Measurements from ENCODE around the gene ST3GAL4. TPM values are rescaled to one million over a fixed set of nuclear protein-coding genes. Genes with fewer than 3 reads are reported as not detected.

ST3GAL4 gene
- total RNA-seq, 1 donor from 2014 or later, result 8.8 TPM

- no peaks in the 10 kb centered on the region for H3K9me3 Mint-ChIP-seq (ENCODE audit: low read depth)
- H3K4me3 Mint-ChIP-seq (ENCODE audit: low read depth), result no peak overlapping the region
- DNase-seq (ENCODE audit: low spot score, unreplicated experiment), result no peak
- H3K27ac Mint-ChIP-seq, result no peak overlapping the region
- H3K4me1 Mint-ChIP-seq (ENCODE audit: low read depth), result peaks cover 1% of the 10 kb centered on the region
- H3K36me3 Mint-ChIP-seq (ENCODE audit: insufficient read depth), result no peaks in the 10 kb centered on the region
- TF ChIP-seq CTCF (IDR thresholded peaks at IDR 0.05; ENCODE audit: unreplicated experiment), result no peak
- H3K27me3 Mint-ChIP-seq, result peaks cover 20% of the 10 kb centered on the region
Measured at GRCh38 chr11:126434950-126435335, 79.5 kb downstream of the ST3GAL4 start.

DNA sequence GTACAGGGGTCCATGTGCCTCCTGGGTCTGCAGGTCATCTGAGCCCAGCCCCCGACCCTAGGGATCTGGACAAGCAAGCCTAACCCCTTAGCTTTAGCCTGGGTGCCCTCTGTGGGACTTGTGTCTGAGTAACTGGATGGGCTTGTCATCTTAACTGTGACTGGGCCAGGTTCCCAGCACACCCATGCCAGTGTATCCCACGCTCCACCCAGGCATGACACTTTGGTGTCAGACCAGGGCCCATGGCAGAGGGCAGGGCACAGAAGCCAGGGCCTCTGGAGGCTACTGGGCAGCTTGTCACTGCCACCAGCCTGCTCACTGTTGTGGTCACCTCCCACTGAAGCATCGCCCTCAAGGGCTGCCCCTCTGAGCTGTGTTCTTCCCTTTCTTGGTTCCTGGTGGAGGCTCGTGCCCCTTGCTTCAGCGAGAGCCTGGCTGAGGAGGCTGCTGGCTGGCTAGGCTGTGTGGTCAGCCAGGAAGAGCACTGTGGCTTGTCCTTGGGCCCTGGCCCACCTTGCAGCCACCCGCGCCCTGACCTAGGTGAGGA lies 80.8 kb downstream of the ST3GAL4 start:
- DNase-seq (ENCODE audit: low spot score, unreplicated experiment), result no peak
- H3K27me3 Mint-ChIP-seq, result peaks cover 31% of the 10 kb centered on the region
- peaks cover 4% of the 10 kb centered on the region for H3K4me1 Mint-ChIP-seq (ENCODE audit: low read depth)
- H3K9me3 Mint-ChIP-seq (ENCODE audit: low read depth), result no peaks in the 10 kb centered on the region
- H3K27ac Mint-ChIP-seq, result no peak overlapping the region
- H3K4me3 Mint-ChIP-seq (ENCODE audit: low read depth), result no peak overlapping the region
- no peaks in the 10 kb centered on the region for H3K36me3 Mint-ChIP-seq (ENCODE audit: insufficient read depth)
- no peak for TF ChIP-seq CTCF (IDR thresholded peaks at IDR 0.05; ENCODE audit: unreplicated experiment)

- DNase-seq (ENCODE audit: low spot score, unreplicated experiment), result no peak
- H3K4me3 Mint-ChIP-seq (ENCODE audit: low read depth), result no peak overlapping the region
- H3K9me3 Mint-ChIP-seq (ENCODE audit: low read depth), result no peaks in the 10 kb centered on the region
- H3K36me3 Mint-ChIP-seq (ENCODE audit: insufficient read depth), result no peaks in the 10 kb centered on the region
- H3K27me3 Mint-ChIP-seq, result peaks cover 42% of the 10 kb centered on the region
- H3K4me1 Mint-ChIP-seq (ENCODE audit: low read depth), result peaks cover 4% of the 10 kb centered on the region
- TF ChIP-seq CTCF (IDR thresholded peaks at IDR 0.05; ENCODE audit: unreplicated experiment), result no peak
- H3K27ac Mint-ChIP-seq, result no peak overlapping the region
Measured at GRCh38 chr11:126437731-126438130, 82.2 kb downstream of the ST3GAL4 start.

DNA sequence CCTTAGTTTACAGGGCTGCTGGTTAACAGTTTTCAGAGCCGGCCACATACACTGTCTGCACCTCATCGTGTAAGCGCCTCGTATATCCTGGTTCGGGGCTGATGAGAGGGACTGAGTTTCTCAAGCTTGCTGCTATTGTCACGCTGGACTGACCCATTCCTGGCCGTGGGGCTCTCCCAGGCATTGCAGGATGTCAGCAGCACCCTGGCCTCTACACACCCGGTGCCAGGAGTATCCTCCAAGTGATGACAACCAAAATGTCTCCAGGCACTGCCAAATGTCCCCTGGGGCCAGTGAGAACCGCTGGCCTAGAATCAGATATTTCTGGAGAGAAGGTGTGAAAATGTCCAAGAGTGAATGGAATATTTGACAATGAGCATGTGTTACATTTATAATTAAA lies 82.8 kb downstream of the ST3GAL4 start:
- peaks cover 48% of the 10 kb centered on the region for H3K27me3 Mint-ChIP-seq
- peaks cover 4% of the 10 kb centered on the region for H3K4me1 Mint-ChIP-seq (ENCODE audit: low read depth)
- no peak overlapping the region for H3K4me3 Mint-ChIP-seq (ENCODE audit: low read depth)
- TF ChIP-seq CTCF (IDR thresholded peaks at IDR 0.05; ENCODE audit: unreplicated experiment), result no peak
- no peaks in the 10 kb centered on the region for H3K36me3 Mint-ChIP-seq (ENCODE audit: insufficient read depth)
- H3K27ac Mint-ChIP-seq, result no peak overlapping the region
- H3K9me3 Mint-ChIP-seq (ENCODE audit: low read depth), result no peaks in the 10 kb centered on the region
- DNase-seq (ENCODE audit: low spot score, unreplicated experiment), result no peak

GRCh38 chr11:126438691-126439090 lies 83.2 kb downstream of the ST3GAL4 start:
- H3K36me3 Mint-ChIP-seq (ENCODE audit: insufficient read depth), result no peaks in the 10 kb centered on the region
- no peak for TF ChIP-seq CTCF (IDR thresholded peaks at IDR 0.05; ENCODE audit: unreplicated experiment)
- H3K9me3 Mint-ChIP-seq (ENCODE audit: low read depth), result no peaks in the 10 kb centered on the region
- peaks cover 4% of the 10 kb centered on the region for H3K4me1 Mint-ChIP-seq (ENCODE audit: low read depth)
- no peak overlapping the region for H3K27ac Mint-ChIP-seq
- DNase-seq (ENCODE audit: low spot score, unreplicated experiment), result no peak
- H3K27me3 Mint-ChIP-seq, result peaks cover 52% of the 10 kb centered on the region
- H3K4me3 Mint-ChIP-seq (ENCODE audit: low read depth), result no peak overlapping the region
